ENCODE results near the gene DCAF10.
"Not testable (repeated sequence)": the region's sequence is repeated elsewhere in the genome, so short reads cannot be mapped to it uniquely, and the experiment has no call there.

DCAF10 gene

DNA sequence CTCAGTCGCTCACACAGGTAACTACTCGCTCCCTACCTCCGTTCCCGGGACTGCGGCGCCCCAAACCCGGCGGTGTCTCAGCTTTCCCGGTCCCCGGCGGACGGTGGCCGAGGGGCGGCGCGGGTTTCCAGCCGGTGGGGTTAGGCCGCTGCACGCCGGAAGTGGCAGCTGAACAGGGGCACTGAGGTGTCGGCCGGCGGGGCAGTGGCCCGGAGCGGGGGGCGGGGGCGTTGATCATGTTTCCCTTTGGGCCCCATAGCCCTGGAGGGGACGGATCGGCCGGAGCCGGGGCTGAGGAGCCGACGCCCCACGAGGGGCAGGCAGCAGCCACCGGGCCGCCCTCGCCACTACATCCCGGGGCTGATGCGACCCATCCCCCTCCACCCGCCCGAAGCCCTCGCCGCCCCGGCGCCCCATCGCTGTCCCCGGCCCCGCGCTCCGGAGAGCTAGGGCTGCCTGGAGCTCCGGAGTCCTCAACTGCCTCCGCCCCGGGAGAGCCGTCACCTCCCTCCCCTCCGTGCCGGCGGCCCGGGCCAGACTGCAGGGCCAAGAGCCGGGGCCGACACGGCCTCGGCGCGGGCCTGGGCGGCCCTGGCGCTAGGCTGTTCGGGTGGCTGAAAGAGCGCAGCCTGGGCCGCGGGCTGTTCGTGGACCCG lies at the start of gene DCAF10:
Gene DCAF10, plus strand, starts transcription at position 167 of the 656 bp plus-strand sequence. Its CDS starts 70 bp downstream, at position 237.
- TF ChIP-seq CTCF (IDR thresholded peaks at IDR 0.05; ENCODE audit: low read depth, low read length) = no peak
- in situ Hi-C loops (cut with HindIII; ENCODE audit: low sequenced_read_pairs) = no loop called here
- peak; percentile 85 for DNase-seq (ENCODE audit: low read depth, low spot score)
- peak within 1 kb of the TSS; percentile 95 for H3K4me3 ChIP-seq (ENCODE audit: low read depth, low read length)

GRCh38 chr9:37751186-37751585 lies 49.4 kb upstream of the DCAF10 start:
- TF ChIP-seq CTCF (IDR thresholded peaks at IDR 0.05; ENCODE audit: low read depth, low read length) = no peak
- in situ Hi-C loops (cut with HindIII; ENCODE audit: low sequenced_read_pairs) = no loop called here
- no peak for DNase-seq (ENCODE audit: low read depth, low spot score)
- H3K4me3 ChIP-seq (ENCODE audit: low read depth, low read length) = no peak overlapping the region

GRCh38 chr9:37751704-37752103 lies 48.9 kb upstream of the DCAF10 start:
- H3K4me3 ChIP-seq (ENCODE audit: low read depth, low read length); in situ Hi-C loops (cut with HindIII; ENCODE audit: low sequenced_read_pairs); DNase-seq (ENCODE audit: low read depth, low spot score): not testable (repeated sequence)

DNA sequence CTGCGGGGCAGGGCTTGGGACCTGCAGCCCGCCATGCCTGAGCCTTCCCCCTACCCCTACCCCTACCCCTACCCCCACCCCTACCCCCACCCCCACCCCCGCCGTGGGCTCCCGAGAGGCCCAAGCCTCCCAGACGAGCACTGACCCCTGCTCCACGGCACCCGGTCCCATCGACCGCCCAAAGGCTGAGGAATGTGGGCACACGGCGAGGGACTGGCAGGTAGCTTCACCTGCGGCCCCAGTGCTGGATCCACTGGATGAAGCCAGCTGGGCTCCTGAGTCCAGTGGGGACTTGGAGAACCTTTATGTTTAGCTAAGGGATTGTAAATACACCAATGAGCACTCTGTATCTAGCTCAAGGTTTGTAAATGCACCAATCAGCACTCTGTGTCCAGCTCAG lies 48.5 kb upstream of the DCAF10 start:
- in situ Hi-C loops (cut with HindIII; ENCODE audit: low sequenced_read_pairs); DNase-seq (ENCODE audit: low read depth, low spot score); H3K4me3 ChIP-seq (ENCODE audit: low read depth, low read length): not testable (repeated sequence)

DNA sequence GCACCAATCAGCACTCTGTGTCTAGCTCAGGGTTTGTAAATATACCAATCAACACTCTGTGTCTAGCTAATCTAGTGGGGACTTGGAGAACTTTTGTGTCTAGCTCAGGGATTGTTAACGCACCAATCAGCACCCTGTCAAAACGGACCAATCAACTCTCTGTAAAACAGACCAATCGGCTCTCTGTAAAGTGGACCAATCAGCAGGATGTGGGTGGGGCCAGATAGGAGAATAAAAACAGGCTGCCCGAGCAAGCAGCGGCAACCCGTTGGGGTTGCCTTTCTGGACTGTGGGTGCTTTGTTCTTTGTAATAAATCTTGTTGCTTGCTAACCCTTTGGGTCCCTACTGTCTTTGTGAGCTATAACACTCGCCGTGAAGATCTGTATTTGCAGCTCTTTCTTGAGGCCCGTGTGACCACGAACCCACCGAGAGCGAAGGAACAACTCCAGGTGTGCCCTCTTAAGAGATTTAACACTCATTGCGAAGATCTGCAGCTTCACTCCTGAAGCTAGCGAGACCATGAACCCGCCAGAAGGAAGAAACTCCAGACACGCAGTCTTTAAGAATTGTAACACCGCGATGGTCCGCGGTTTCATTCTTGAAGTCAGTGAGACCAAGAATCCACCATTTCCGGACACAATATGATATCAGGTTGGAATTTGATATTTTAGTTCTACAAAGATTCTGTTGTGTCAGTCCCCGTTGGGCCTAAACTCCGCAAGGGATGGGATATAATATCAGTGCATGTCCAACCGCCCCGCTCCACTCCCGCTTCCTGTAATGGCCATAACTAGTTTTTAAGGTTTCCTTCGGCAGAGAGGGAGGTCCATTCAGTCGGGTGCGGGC lies 47.7 kb upstream of the DCAF10 start:
- no peak for TF ChIP-seq CTCF (IDR thresholded peaks at IDR 0.05; ENCODE audit: low read depth, low read length)
- DNase-seq (ENCODE audit: low read depth, low spot score) = no peak
- H3K4me3 ChIP-seq (ENCODE audit: low read depth, low read length) = peak overlapping the region; percentile 64
- in situ Hi-C loops (cut with HindIII; ENCODE audit: low sequenced_read_pairs) = no loop called here

GRCh38 chr9:37753489-37754190 lies 47.0 kb upstream of the DCAF10 start, which contains the start of gene TRMT10B:
Gene TRMT10B, plus strand, starts transcription at chr9:37753805. Its CDS starts 8,127 bp downstream, at chr9:37761932.
- peak; percentile 74 for DNase-seq (ENCODE audit: low read depth, low spot score)
- peak within 1 kb of the TSS; percentile 64 for H3K4me3 ChIP-seq (ENCODE audit: low read depth, low read length)
- TF ChIP-seq CTCF (IDR thresholded peaks at IDR 0.05; ENCODE audit: low read depth, low read length) = no peak
- in situ Hi-C loops (cut with HindIII; ENCODE audit: low sequenced_read_pairs) = no loop called here

DNA sequence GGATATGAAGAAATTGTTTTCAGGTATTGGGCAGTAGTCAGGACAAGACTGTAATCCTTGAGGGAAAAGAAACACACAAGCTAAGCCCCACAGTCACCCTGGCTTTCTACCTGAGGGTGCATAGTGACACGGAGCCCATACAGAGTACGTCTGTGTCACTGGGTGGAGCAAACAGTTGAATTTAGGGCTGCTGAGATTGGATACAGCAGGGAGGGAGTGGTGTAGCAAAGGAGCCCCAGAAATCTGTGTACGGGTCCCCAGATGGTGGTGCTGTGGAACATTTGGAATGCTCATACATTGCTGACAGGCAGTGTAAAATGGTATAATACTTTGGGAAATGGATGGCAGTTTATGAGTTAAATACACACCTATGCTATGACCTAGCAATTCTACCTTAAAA lies 41.9 kb upstream of the DCAF10 start:
- DNase-seq (ENCODE audit: low read depth, low spot score) = no peak
- H3K4me3 ChIP-seq (ENCODE audit: low read depth, low read length) = no peak overlapping the region
- in situ Hi-C loops (cut with HindIII; ENCODE audit: low sequenced_read_pairs) = no loop called here
- TF ChIP-seq CTCF (IDR thresholded peaks at IDR 0.05; ENCODE audit: low read depth, low read length) = no peak
